Activated CD4-positive, alpha-beta T cell treated with anti-CD3 and anti-CD28 coated beads for 1 hour (primary cell): ENCODE data around the gene RAD51.
"Not testable (repeated sequence)": the region's sequence is repeated elsewhere in the genome, so short reads cannot be mapped to it uniquely, and the experiment has no call there.

Experiments
- DNase-seq: peaks from one replicate; pipeline ENCODE4 v3.0.0-alpha.2; 2020

The RAD51 gene

DNA sequence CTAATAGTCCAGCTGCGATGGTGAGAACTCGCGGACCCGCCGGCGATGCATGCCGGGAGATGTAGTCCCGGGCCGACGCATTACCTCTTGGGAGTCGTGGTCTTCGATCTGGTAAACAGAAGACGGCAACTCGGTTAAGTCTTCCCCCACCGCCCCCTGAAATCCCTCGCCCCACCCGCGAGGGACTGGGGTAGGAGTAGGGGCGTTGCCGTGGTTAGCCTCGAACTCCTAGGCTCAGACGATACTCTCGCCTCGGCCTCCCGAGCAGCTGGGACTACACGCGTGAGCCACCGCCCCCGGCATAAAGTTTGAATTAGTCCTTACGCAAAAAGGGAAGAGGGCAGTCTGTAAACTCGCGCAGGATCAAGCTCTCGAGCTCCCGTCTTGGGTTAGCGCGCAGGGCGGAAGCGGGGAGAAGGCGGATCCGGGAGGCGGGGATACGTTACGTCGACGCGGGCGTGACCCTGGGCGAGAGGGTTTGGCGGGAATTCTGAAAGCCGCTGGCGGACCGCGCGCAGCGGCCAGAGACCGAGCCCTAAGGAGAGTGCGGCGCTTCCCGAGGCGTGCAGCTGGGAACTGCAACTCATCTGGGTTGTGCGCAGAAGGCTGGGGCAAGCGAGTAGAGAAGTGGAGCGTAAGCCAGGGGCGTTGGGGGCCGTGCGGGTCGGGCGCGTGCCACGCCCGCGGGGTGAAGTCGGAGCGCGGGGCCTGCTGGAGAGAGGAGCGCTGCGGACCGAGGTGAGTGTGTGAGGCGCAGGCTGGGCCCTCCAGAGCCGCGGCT is at the start of gene RAD51:
Gene RAD51, plus strand, starts transcription at position 487 of the 781 bp plus-strand sequence. CDS start 3,585 bp downstream, outside the sequence.
- peak; percentile 84 for DNase-seq

DNA sequence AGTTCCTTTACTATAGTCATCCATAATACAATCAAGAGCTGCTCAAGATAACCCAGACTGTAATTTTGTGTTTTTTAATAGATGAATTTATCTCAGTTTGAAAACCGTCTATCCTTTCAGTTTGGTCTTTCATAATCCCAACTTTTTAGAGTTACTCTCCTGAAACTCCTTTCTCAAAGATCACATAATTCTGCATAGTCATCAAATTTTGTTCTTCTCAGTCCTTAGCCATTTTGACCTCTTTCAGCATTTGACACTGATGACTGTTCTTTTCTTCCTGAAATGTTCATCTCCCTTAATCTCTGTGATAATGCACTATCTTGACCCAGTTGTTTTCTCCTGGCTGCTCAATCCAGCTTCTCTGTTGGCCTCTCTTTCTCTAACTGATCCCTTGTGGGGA is 47.5 kb upstream of the RAD51 start:
- DNase-seq, result no peak

DNA sequence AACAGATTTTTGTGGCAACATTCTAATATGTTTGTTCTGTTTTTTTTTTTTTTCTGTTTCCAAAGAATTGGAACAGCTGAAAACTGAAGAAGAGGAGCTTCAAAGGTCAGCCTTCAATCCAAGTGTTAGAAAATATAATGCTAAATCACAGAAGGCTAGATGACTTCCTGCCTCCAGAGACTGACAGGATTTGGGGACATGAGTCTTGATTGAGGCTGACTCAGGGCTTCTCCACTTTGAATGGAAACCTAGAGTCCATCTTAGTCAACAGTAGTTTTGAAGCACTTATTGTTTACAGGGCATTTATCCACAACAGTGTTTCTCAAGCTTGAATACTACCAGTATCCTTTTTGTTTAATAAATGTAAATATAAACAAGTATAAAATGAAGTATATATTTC is 44.5 kb upstream of the RAD51 start:
- no peak for DNase-seq

DNA sequence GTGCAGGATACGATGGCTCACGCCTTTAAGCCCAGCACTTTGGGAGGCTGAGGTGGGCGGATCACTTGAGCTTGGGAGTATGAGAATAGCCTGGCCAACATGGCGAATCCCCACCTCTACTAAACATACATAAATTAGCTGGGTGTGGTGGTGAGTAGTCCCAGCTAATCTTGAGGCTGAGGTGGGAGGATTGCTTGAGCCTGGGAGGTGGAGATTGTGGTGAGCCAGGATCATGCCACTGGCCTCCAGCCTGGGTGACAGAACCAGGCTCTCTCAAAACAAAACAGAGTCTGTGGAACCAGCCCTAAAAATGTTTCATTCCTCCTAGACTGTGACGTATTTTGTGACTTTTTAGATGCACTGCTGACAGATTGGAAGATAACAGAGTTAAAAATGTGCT is 34.3 kb upstream of the RAD51 start:
- no peak for DNase-seq

- DNase-seq, result no peak
Measured at GRCh38 chr15:40664909-40665308, 30.1 kb upstream of the RAD51 start.

- not testable (repeated sequence) for DNase-seq
Measured at GRCh38 chr15:40676290-40676689, 18.7 kb upstream of the RAD51 start.

- not testable (repeated sequence) for DNase-seq
Measured at GRCh38 chr15:40676906-40677305, 18.1 kb upstream of the RAD51 start.

GRCh38 chr15:40680151-40680550 is 14.8 kb upstream of the RAD51 start:
- no peak for DNase-seq

DNA sequence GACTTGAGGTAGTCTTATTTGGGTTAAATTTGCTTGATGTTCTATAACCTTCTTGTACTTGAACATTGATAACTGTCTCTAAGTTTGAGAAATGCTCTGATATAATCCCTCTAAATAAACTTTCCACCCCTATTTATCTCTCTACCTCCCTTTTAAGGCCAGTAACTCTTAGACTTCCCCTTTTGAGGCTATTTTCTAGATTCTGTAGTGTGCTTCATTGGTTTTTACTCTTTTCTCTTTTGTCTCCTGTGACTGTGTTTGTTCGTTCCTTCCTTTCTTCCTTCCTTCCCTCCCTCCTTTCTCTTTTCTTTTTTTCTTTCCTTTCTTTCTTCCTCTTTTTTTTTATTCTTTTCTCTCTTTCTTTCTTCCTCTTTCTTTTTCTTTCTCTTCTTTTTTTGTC is 14.0 kb upstream of the RAD51 start:
- not testable (repeated sequence) for DNase-seq

DNA sequence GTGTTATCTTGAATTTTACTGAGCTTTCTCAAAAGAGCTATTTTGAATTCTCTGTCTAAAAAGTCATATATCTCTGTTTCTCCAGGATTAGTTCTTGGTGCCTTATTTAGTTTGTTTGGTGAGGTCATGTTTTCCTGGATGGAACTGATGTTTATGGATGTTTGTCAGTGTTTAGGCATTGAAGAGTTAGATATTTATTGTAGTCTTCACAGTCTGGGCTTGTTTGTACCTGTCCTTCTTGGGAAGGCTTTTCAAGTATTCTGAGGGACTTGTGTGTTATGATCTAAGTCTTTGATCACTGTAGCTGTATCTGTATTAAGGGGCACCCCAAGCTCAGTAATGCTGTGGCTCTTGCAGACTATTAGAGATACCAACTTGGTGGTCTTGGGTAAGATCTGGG is 10.6 kb upstream of the RAD51 start:
- DNase-seq, result no peak

DNA sequence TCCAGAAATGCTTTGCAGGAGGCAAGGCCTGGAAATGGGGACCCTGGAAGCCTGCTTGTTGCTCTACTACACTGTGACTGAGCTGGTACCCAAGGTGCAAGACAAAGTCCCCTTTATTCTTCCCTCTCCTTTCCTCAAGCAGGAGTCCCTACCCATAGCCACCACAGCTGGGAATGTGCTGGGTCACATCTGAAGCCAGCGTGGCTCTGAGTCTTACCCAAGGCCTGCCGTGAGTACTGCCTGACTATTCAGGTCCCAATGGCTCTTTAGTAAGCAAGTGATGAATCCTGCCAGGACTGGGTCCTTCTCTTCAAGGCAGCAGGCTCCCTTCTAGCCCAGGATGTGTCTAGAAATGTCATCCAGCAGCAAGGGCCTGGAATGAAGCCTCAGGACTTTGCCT is 9.6 kb upstream of the RAD51 start:
- DNase-seq, result no peak

DNA sequence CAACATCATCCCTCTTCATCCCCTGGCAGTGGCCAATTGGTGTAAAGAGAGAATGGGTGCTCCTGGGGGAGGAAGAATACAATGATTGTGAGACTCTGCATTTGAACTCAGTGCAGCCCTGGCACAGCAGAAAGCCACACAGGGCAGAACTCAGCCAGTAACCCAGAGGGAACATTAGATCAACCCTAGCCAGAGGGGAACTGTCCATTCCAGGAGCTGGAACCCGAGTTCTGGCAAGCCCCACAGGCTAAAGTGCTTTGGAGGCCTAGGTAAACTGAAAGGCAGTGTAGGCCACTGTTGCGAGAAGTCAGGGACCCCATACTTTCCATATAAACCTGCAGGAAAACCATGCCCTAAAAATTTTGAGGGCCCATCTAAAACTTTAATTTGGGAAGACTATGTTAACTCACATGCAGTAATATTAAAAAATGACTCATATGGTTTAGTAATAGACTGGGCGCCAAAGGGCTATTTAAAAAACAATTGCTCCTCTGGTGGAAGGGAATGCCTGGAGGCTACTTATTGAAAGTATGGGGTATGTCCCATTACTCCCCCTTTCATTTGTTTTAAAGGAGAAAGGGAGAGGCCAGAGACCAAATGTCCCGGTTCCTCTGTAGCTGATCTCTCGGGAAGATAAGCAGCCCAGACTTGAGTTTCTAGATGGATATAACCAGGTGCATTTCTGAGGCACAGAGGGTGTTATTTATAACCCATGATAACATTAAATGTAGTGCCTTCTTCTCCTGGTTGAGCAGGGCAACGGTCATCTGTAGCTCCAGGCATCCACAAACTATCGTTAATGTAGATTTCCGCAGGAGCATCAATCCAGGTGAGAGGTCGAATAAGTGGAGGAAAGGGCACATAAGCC is 5.8 kb upstream of the RAD51 start:
- no peak for DNase-seq

- no peak for DNase-seq
Measured at GRCh38 chr15:40691737-40692136, 3.2 kb upstream of the RAD51 start.

- no peak for DNase-seq
Measured at GRCh38 chr15:40693904-40694687, 878 bp upstream of the RAD51 start.

DNA sequence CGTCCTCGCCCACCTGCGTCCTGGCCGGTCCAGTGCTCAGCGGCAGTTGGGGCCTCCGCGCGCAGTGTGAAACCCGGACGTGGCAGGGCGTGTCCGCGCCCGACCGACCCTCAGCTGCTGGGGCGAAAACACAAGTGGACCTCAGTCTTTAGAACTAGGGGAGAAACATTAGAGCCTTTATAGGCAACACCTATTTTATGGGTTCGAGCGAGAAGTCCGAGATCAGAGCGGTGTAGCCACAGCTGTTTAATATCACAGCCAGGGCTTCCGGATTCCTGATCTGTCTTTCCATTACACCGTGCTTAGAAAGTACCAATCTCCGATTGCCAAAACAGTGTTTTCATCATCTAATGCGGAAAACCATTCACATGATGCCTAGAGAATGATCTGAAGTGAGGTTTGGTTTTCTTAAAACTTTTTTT is 506 bp downstream of the RAD51 start:
- DNase-seq, result no peak

- no peak for DNase-seq
Measured at GRCh38 chr15:40696228-40696627, 1.3 kb downstream of the RAD51 start.

GRCh38 chr15:40697916-40698315 is 2.9 kb downstream of the RAD51 start:
- DNase-seq, result no peak

DNA sequence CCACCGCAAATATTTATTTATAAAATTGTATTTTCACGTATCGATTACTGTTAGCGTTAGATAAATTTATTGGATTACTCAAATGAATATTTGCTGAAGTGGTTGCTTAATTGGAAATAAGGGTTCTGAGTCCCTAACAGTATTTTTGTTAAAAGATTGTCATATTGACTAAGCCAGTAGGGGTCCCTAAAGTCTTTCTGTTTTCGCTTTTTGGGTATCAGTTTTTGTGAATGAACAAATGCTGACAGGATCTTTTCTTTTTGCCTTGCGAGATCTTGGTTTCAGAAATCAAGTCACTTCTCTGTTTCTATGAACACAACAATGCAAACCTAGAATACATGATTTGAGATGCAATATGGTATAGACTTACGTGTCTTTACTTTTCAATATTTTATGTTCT is 7.1 kb downstream of the RAD51 start:
- DNase-seq, result no peak

GRCh38 chr15:40706121-40706520 is 11.1 kb downstream of the RAD51 start:
- DNase-seq, result no peak

DNA sequence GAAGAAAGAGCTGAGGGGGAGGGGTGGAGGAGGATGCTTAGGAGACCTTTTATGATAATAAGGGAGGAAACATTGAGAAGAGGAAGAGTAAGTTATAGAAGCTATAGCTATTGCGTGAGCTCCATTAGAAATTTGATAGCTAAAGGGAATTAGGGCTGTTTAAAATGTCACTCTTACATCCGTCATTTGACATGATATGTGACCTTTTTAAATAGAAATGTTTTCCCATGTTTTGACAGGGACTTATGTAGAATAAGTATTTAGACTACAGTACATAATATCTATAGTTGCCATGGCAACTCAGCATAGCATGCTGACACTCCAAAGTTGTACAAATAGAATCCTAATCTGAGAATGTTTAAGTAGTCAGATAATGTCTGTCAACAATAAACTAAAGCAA is 19.2 kb downstream of the RAD51 start:
- no peak for DNase-seq

GRCh38 chr15:40716165-40716564 is 21.2 kb downstream of the RAD51 start:
- no peak for DNase-seq

DNA sequence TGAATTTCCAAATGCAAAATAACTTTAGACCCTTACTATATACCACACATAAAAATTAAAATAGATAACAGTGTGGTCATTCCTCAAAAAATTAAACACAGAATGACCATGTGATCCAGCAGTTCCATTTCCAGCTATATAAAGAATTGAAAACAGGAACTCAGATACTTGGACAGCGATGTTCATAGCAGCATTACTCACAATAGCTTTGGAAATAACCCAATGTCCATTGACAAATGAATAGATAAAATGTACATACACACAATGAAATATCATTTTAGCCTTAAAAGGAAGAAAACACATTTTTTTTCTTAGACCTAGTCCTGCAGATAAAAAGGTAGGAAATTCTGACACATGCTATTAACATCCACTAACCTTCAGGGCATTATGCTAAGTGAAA is 26.7 kb downstream of the RAD51 start:
- DNase-seq, result no peak

DNA sequence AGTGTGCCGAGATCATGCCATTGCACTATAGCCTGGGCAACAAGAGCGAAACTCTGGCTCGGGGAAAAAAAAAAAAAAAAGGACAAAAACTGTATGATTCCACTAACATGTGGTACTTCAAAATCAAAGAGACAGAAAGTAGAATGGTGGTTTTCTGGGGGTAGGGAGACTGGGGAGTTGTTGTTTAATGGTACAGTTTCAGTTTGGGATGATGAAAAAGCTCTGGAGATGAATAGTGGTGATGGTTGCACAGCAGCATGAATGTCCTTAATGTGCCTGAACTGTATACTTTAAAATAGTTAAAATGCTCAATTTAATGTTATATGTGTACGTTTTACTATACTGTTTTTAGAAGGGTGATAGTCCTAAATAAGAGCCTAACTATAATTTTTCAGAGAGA is 27.4 kb downstream of the RAD51 start:
- no peak for DNase-seq
